Measurements from ENCODE around the gene GPRC5B.

The GPRC5B gene

DNA sequence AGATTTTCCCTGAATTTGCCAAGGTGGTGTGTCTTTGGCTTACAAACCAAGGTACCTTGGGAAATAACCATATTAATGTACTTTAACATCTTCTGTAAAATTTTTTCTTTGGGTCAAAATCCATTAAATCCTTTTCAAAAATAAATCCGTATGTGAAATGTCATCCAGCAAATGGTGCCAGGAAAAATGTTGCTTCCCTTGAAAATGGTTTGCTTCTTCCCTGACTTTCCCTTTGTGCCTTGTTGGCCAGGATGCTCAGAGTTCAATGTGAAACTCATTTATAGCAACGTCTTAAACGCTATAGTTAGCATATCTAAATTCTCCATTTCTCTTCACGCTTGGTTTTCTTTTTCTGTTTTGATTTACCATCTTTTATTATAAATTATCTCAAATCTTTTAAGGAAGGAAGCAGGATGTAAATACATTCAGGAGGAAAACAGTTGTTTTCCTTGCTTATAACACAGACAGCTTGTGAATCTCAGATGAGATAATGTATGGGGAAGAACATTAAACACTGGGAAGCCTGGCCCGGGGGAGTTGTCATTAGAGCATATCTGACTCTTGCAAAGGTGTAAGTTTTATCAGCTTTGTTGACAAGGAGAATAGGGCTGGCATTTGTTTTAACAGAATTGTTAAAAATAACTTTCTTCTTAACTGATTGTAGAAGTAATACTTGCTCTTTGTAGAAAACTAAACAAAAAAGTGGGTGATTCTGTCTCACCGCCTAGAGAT is 42.1 kb downstream of the GPRC5B start:
- DNase-seq: no peak

DNA sequence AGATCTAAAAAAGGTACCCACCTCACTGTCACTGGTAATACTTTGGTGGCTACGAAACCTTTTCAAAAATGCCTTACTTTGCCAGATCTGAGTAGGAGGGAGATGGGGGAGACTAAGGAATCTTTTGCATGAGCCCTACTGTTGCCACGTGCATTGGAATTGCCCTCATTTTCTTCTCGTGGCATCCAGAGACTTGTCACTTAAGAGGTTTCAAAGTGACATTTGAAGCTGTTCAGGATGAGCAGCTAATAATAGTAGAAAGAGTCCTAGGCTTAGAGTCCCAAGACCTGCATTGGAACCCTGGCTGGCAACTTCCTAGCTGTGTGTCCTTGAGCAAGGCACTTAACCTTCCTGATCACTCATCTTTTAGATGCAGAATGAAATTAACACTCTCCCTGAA is 43.5 kb downstream of the GPRC5B start:
- no peak for DNase-seq

GRCh38 chr16:19840524-19841110 is 44.0 kb downstream of the GPRC5B start:
- DNase-seq: no peak

DNA sequence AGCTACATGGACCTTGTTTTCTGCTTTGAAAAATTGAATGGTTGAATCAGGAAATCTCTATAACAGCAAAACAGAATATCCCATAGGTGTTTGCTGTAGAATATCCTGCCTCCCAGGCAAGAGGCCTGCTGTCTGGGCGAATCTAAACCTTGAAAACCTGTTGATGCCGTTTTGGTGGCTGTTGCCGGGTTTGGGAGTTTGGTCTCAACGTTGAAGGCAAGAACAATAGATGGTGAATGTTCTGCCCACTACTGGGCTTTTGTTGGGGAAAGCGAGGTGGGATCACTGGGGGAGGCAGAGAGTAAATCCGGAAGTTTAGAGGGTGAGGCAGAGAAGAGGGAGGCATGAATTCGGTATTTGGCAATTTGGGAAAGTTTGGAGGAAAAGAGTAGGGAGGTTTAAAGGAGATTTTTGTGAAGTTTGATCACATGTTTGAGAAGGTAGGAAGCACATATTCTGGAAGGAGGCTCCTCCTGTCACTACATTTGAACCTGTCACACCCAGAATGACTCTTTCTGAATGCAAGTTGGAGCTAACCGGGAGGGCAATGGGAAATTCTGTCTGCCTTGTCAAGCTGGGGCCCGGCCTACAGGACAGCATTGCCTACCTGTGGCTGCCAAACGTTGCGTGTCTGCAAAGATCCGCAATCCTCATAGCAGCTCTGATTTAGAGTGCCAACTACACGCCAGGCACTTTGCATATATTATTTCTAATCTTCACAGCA is 46.5 kb downstream of the GPRC5B start:
- no peak for DNase-seq

GRCh38 chr16:19837331-19837980 is 47.2 kb downstream of the GPRC5B start:
- no peak for DNase-seq

- no peak for DNase-seq
These were observed 48.7 kb downstream of the GPRC5B start for GRCh38 chr16:19835968-19836421.

- DNase-seq: no peak
These were observed 49.5 kb downstream of the GPRC5B start for GRCh38 chr16:19835196-19835595.

- DNase-seq: no peak
These were observed 51.1 kb downstream of the GPRC5B start for GRCh38 chr16:19833581-19833980.

DNA sequence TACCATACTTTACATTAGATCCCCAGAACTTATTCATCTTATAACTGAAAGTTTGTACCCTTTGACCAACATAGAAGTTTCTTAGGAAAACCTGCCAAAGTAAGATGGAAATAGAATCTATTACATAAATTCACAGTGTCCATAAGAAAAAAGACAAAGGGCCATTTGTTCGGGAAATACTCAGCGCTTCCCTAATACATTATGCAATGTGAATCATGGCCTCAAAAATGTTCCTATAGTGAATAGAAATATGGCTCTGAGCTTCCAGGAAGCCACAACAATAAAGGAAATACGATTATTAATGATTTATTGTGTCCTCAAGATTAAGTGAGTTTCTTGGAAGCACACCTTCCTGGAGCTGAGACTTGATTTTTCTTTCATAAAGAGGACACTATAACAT is 51.5 kb downstream of the GPRC5B start:
- DNase-seq: no peak

DNA sequence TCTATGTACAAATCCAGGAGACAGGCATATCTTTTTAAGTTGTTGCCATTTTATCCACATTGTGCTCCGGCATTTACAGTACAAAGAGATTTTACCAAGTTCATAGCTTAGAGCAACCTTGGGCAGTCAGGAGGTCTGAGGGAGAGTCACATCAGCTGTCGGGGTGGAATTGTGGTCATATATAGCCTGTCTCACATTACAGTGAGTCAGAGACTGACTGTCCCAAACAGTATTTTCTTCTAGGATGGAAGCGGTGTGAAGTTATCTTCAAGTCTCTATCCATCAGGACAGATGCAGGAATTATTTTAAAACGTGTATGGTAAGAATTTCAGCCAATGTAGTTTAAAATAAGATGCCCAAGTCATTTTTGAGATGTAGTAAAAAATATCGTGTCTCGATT is 53.0 kb downstream of the GPRC5B start:
- DNase-seq: no peak

GRCh38 chr16:19830902-19831560 is 53.6 kb downstream of the GPRC5B start:
- no peak for DNase-seq

GRCh38 chr16:19829844-19830692 is 54.6 kb downstream of the GPRC5B start:
- no peak for DNase-seq

DNA sequence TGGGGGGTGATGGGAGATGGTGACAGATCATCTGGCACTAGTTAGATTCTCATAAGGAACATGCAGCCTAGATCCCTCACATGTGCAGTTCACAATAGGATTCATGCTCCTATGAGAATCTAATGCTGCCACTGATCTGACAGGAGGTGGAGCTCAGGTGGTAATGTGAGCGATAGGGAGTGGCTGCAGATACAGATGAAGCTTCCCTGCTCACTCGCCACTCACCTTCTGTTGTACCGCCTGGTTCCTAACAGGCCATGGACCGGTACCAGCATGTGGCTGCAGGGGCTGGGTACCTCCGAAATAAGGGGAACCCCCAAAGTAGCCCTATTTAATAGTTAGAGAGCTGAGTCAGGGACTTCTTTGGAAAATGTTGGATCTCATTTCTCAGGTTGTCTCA is 60.4 kb downstream of the GPRC5B start:
- DNase-seq: no peak

DNA sequence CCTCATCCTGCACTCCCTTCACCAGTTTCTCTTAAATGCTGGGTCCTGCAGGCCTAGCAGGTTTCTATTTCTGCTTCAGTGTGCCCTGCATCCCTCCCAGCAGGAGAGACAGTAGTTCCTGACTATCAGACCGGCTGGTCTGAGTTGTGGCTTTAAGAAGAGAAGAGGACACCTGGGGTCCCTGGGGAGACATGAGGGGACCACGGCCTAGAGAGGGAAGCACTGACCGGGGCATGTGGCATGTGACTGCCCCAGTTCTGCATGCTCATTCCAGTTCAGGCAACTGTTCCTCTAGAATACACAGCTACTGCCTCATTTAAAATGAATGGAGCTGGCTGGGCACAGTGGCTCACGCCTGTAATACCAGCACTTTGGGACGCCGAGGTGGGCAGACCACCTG is 61.3 kb downstream of the GPRC5B start:
- no peak for DNase-seq

DNA sequence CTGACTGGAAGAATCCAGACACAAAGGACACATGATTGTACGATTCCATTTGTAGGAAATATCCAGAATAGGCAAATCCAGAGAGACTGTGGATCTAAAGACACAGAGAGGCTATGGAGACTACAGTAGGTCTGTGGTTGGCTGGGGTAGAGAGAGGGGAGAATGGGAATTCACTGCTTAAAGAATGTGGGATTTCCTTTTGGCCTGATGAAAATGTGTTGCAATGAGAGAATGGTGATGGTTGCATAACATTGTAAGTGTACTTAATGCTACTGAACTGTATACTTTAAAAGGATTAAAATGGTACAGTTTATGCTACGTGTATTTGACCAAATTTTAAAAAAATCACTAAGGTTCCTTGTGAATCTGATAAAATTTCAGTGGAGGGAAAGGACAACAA is 62.1 kb downstream of the GPRC5B start:
- DNase-seq: no peak

GRCh38 chr16:19817875-19818274 is 66.8 kb downstream of the GPRC5B start:
- no peak for DNase-seq

DNA sequence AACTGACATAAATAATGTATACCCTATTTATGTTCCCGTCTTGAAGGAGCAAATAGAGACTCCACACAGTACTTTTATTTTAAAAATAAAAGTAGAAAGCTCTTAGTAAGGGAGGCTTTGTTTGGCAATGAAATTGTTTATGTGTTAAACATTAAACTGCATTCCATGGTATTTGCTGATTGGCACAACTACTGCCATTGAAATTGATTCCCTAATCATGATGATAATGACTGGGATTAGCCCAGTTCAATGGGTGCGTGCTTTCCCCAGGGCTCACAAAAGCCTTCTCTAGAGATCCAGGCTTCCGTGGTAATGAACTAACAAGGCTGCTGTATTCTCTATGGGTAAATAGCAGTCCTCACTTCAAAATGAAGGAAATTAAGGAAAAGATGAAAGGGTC is 67.5 kb downstream of the GPRC5B start:
- no peak for DNase-seq

GRCh38 chr16:19815418-19815817 is 69.2 kb downstream of the GPRC5B start:
- no peak for DNase-seq

- DNase-seq: no peak
These were observed 71.7 kb downstream of the GPRC5B start for GRCh38 chr16:19812986-19813385.

- no peak for DNase-seq
These were observed 73.6 kb downstream of the GPRC5B start for GRCh38 chr16:19810817-19811731.

GRCh38 chr16:19809693-19810092 is 75.0 kb downstream of the GPRC5B start:
- no peak for DNase-seq

Data from activated CD4-positive, alpha-beta T cell treated with anti-CD3 and anti-CD28 coated beads for 1 hour (primary cell).